ENCODE results near the gene LDLR. TPM values are rescaled to one million over a fixed set of nuclear protein-coding genes. Genes with fewer than 3 reads are reported as not detected.
"Not testable (repeated sequence)": the region's sequence is repeated elsewhere in the genome, so short reads cannot be mapped to it uniquely, and the experiment has no call there.

Gene LDLR
- total and polyA plus RNA-seq, 8 donors: 8.9 to 43.4 (median 26.5) TPM

GRCh38 chr19:11079999-11080398 is 9.3 kb upstream of the LDLR start:
- H3K4me1 ChIP-seq: peaks cover under 1 to 15% (median 9%) of the 10 kb centered on the region in 3 donors
- intact Hi-C loops (cut with DNase I): no loop called here
- H3K4me3 ChIP-seq: no peak overlapping the region
- H3K9me3 ChIP-seq: no peaks in the 10 kb centered on the region
- H3K36me3 ChIP-seq: no peaks in the 10 kb centered on the region
- no peaks in the 10 kb centered on the region for H3K27me3 ChIP-seq
- no peak for FAIRE-seq
- ATAC-seq: no peak
- TF ChIP-seq CTCF (IDR thresholded peaks at IDR 0.05): no peak
- no peak overlapping the region for H3K27ac ChIP-seq
- no peak for DNase-seq
- WGBS, 2 donors: 72% methylated on average over 9 of the region's 9 CpGs

GRCh38 chr19:11087870-11088505 is 1.3 kb upstream of the LDLR start:
- Histone ChIP-seq H3K4me1 (peaks cover 19 to 56% (median 54%) of the 10 kb centered on the region in 3 donors), H3K4me3 (peak overlapping the region in 2 of 4 donors; percentile 61 to 74), H3K9me3 (no peaks in the 10 kb centered on the region), H3K27me3 (no peaks in the 10 kb centered on the region), H3K36me3 (no peaks in the 10 kb centered on the region), H3K27ac (peak overlapping the region; percentile 94 to 98 (median 96))
- no peak for DNase-seq
- intact Hi-C loops (cut with DNase I): no loop called here
- TF ChIP-seq CTCF (IDR thresholded peaks at IDR 0.05): no peak
- no peak for FAIRE-seq
- whole genome bisulfite sequencing, 2 donors: 23 to 25% methylated on average over 4 of the region's 4 CpGs
- ATAC-seq: no peak

GRCh38 chr19:11088506-11089253 is 583 bp upstream of the LDLR start:
- no peak for TF ChIP-seq CTCF (IDR thresholded peaks at IDR 0.05)
- H3K27ac ChIP-seq: peak overlapping the region; percentile 94 to 98 (median 96)
- peak overlapping the region in 3 of 4 donors; percentile 40 to 74 (median 61) for H3K4me3 ChIP-seq
- H3K27me3 ChIP-seq: no peaks in the 10 kb centered on the region
- FAIRE-seq: no peak
- 3 to 4% methylated on average over 11 of the region's 11 CpGs for WGBS, 2 donors
- H3K9me3 ChIP-seq: no peaks in the 10 kb centered on the region
- intact Hi-C loops (cut with DNase I): no loop called here
- peaks cover 19 to 61% (median 61%) of the 10 kb centered on the region in 3 donors for H3K4me1 ChIP-seq
- no peaks in the 10 kb centered on the region for H3K36me3 ChIP-seq
- no peak for ATAC-seq
- DNase-seq: no peak

- ATAC-seq: peak; percentile 0 to 10 (median 6)
- H3K36me3 ChIP-seq, FAIRE-seq: not testable (repeated sequence)
Observed at GRCh38 chr19:11090014-11090263, 676 bp downstream of the LDLR start.

GRCh38 chr19:11090264-11090996 is 1.2 kb downstream of the LDLR start:
- H3K27me3 ChIP-seq: no peaks in the 10 kb centered on the region
- no peaks in the 10 kb centered on the region for H3K9me3 ChIP-seq
- no peak for TF ChIP-seq CTCF (IDR thresholded peaks at IDR 0.05)
- intact Hi-C loops (cut with DNase I): no loop called here
- peak overlapping the region; percentile 40 to 74 (median 61) for H3K4me3 ChIP-seq
- no peak for FAIRE-seq
- DNase-seq: peak; percentile 96 to 100 (median 99)
- H3K4me1 ChIP-seq: peaks cover 25 to 64% (median 56%) of the 10 kb centered on the region in 3 donors
- peak; percentile 73 to 81 (median 76) for ATAC-seq
- H3K36me3 ChIP-seq: no peaks in the 10 kb centered on the region
- peak overlapping the region; percentile 94 to 98 (median 96) for H3K27ac ChIP-seq
- WGBS, 2 donors: 1% methylated on average over 62 to 64 of the region's 64 CpGs

More at GRCh38 chr19:11090014-11090263, 676 bp downstream of the LDLR start:
- peak overlapping the region; percentile 94 to 98 (median 96) for H3K27ac ChIP-seq
- DNase-seq; intact Hi-C loops (cut with DNase I); H3K27me3 ChIP-seq; H3K9me3 ChIP-seq: not testable (repeated sequence)
- WGBS, 2 donors: 0 to 1% methylated on average over 14 to 15 of the region's 15 CpGs
- H3K4me3 ChIP-seq: peak overlapping the region; percentile 40 to 74 (median 61)
- peaks cover 26 to 64% (median 60%) of the 10 kb centered on the region in 3 donors for H3K4me1 ChIP-seq

Measured in pancreas (tissue), 10 donors.